GM23338 (cell line): ENCODE data around the gene MUC7. TPM values are rescaled to one million over a fixed set of nuclear protein-coding genes. Genes with fewer than 3 reads are reported as not detected.

ENCODE experiments used
- ATAC-seq: fragments of 200-7000 bp; cut with Tn5 transposase; 3 replicates; pipeline ENCODE4 v1.9.1; 2020
- DNase-seq: peaks from one replicate; pipeline ENCODE4 v3.0.0-alpha.2; 2015; ENCODE audit warnings: low spot score
- H2AFZ ChIP-seq: fragments of 200-600 bp; sonication (generic); 2 replicates; pipeline ENCODE4 v1.8.0; 2016; ENCODE audit warnings: antibody characterized with exemption, mild to moderate bottlenecking, moderate library complexity
- H3F3A ChIP-seq: fragments of 200-600 bp; sonication (generic); replicated peaks from 2 replicates; pipeline ENCODE4 v1.8.0; 2017; ENCODE audit warnings: antibody characterized with exemption, mixed run types, low read depth
- H3K27ac ChIP-seq: fragments of 200-600 bp; sonication (generic); 2 replicates; pipeline ENCODE4 v1.6.1; 2016; ENCODE audit warnings: low read depth
- H3K27me3 ChIP-seq: fragments of 200-600 bp; sonication (generic); 2 replicates; pipeline ENCODE4 v1.8.0; 2016; ENCODE audit warnings: mild to moderate bottlenecking, mixed run types, moderate library complexity; ENCODE audit not compliant: insufficient read depth
- H3K36me3 ChIP-seq: fragments of 200-600 bp; sonication (generic); 2 replicates; pipeline ENCODE4 v1.8.0; 2016; ENCODE audit warnings: mild to moderate bottlenecking; ENCODE audit not compliant: insufficient read depth
- H3K4me1 ChIP-seq: fragments of 200-600 bp; sonication (generic); 2 replicates; pipeline ENCODE4 v1.8.0; 2016; ENCODE audit warnings: mild to moderate bottlenecking, moderate library complexity; ENCODE audit not compliant: insufficient read depth
- H3K4me2 ChIP-seq: fragments of 200-600 bp; sonication (generic); 2 replicates; pipeline ENCODE4 v1.7.1; 2017; ENCODE audit warnings: mixed run types
- H3K4me3 ChIP-seq: fragments of 200-600 bp; sonication (generic); 2 replicates; pipeline ENCODE4 v1.6.1; 2016; ENCODE audit warnings: mixed run types
- H3K79me2 ChIP-seq: fragments of 200-600 bp; sonication (generic); replicated peaks from 2 replicates; pipeline ENCODE4 v1.8.0; 2017; ENCODE audit warnings: mild to moderate bottlenecking; ENCODE audit not compliant: insufficient read depth
- H3K9me2 ChIP-seq: fragments of 200-600 bp; sonication (generic); 2 replicates; pipeline ENCODE4 v1.8.0; 2017; ENCODE audit not compliant: insufficient read depth
- H4K20me1 ChIP-seq: fragments of 200-600 bp; sonication (generic); replicated peaks from 2 replicates; pipeline ENCODE4 v1.8.0; 2017; ENCODE audit warnings: mild to moderate bottlenecking; ENCODE audit not compliant: insufficient read depth
- H3K27ac Mint-ChIP-seq: 2 replicates; pipeline ENCODE4 v1.8.0; 2020; ENCODE audit warnings: inconsistent platforms, mild to moderate bottlenecking, moderate library complexity, mixed read lengths
- H3K27me3 Mint-ChIP-seq: 3 replicates; pipeline ENCODE4 v1.8.0; 2022; ENCODE audit warnings: low read depth, mild to moderate bottlenecking, moderate library complexity, mixed read lengths, inconsistent platforms; ENCODE audit not compliant: insufficient read depth, poor library complexity
- H3K36me3 Mint-ChIP-seq: 3 replicates; pipeline ENCODE4 v1.8.0; 2021; ENCODE audit warnings: low read depth, mild to moderate bottlenecking, inconsistent platforms, moderate library complexity, mixed read lengths
- H3K4me1 Mint-ChIP-seq: 3 replicates; pipeline ENCODE4 v1.8.0; 2020; ENCODE audit warnings: mild to moderate bottlenecking, inconsistent platforms, mixed read lengths
- H3K4me3 Mint-ChIP-seq: 3 replicates; pipeline ENCODE4 v1.8.0; 2021; ENCODE audit warnings: moderate library complexity, mild to moderate bottlenecking, inconsistent platforms, mixed read lengths
- H3K9me3 Mint-ChIP-seq: 3 replicates; pipeline ENCODE4 v1.8.0; 2020; ENCODE audit warnings: moderate library complexity, mild to moderate bottlenecking, inconsistent platforms, mixed read lengths
- EZH2 ChIP-seq: fragments of 200-600 bp; sonication (generic); IDR thresholded peaks from one replicate; pipeline ENCODE4 v1.8.0; 2017; ENCODE audit warnings: antibody characterized with exemption, mild to moderate bottlenecking, low read depth; ENCODE audit not compliant: unreplicated experiment
- EZH2phosphoT487 ChIP-seq: fragments of 200-600 bp; sonication (generic); IDR thresholded peaks from one replicate; pipeline ENCODE4 v1.8.1; 2018; ENCODE audit warnings: antibody characterized with exemption; ENCODE audit not compliant: unreplicated experiment
- JUNB ChIP-seq: IDR thresholded peaks from one replicate; pipeline ENCODE4 v1.6.1; 2016; ENCODE audit warnings: antibody characterized with exemption; ENCODE audit not compliant: unreplicated experiment
- NANOG ChIP-seq: IDR thresholded peaks from 2 replicates; pipeline ENCODE4 v1.6.1; 2016; ENCODE audit warnings: antibody characterized with exemption, borderline replicate concordance
- STAT1 ChIP-seq: IDR thresholded peaks from one replicate; pipeline ENCODE4 v1.6.1; 2016; ENCODE audit warnings: antibody characterized with exemption; ENCODE audit not compliant: unreplicated experiment
- ZNF331 ChIP-seq: fragments of 250-450 bp; sonication (Bioruptor Pico); IDR thresholded peaks from 2 replicates; pipeline ENCODE4 v1.5.0; 2020; ENCODE audit warnings: low read depth, mild to moderate bottlenecking, moderate library complexity
- polyA plus RNA-seq: library from polyadenylated mRNA; unstranded; fragments of >200 nt; fragmentation: Nextera tagmentation; extraction: Ambion mirVana; gene quantifications from 2 replicates; pipeline ENCODE4 v1.2.1, GENCODE V29; 2016
- total RNA-seq: library from RNA; depleted of rRNA; stranded (reverse); fragments of >200 nt; shearing (Covaris generic); gene quantifications from 2 replicates; pipeline ENCODE4 v1.2.3, GENCODE V29; 2014
- TF ChIP-seq, protein P1 (sequence below): IDR thresholded peaks from 2 replicates; pipeline ENCODE4 v1.6.1; 2016; ENCODE audit warnings: antibody characterized with exemption
- TF ChIP-seq, protein P2 (sequence below): fragments of 250-450 bp; sonication (Bioruptor Pico); IDR thresholded peaks from 2 replicates; pipeline ENCODE4 v1.5.0; 2020; ENCODE audit warnings: mild to moderate bottlenecking, moderate library complexity
- TF ChIP-seq, protein P3 (sequence below), 2 experiments: fragments of 200-600 bp in 1 of 2; sonication (generic) in 1 of 2; conservative IDR thresholded peaks; 2 replicates each; pipeline versions ENCODE4 v1.5.1 to v1.6.1; 2016 to 2017; ENCODE audit warnings: antibody characterized with exemption in 2 of 2, low read depth in 2 of 2, mild to moderate bottlenecking in 2 of 2, moderate library complexity in 1 of 2

Gene MUC7
- total and polyA plus RNA-seq, 2 experiments from 2014 or later: not detected

DNA sequence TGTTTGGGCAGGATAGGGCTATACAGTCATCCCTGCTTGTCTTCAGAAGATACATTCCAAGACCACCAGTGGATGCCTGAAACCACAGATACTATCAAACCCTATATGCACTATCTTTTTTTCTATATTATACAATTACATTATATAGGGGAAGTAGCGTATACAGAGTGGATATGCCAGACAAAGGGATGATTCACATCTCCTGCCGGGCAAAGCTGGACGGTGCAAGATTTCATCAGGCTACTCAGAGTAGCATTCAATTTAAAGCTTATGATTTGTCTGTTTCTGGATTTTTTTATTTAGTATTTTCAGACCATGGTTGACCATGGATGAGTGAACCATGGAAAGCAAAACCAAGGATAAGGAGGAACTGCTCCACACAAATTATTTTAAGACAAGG, 39.4 kb downstream of the MUC7 start:
- Histone ChIP-seq H3K4me2 (no peak overlapping the region), H3K4me1 (no peaks in the 10 kb centered on the region), H3K36me3 (no peaks in the 10 kb centered on the region), H3F3A (no peaks in the 10 kb centered on the region), H3K27me3 (no peaks in the 10 kb centered on the region), H3K4me3 (no peak overlapping the region), H3K9me2 (0 out of 2 replicates have a peak, but pooled peaks cover 6% of the 10 kb centered on the region), H2AFZ (no peak overlapping the region), H3K27ac (no peak overlapping the region), H4K20me1 (no peaks in the 10 kb centered on the region), H3K79me2 (no peaks in the 10 kb centered on the region)
- Mint-ChIP-seq H3K4me3 (no peak overlapping the region), H3K9me3 (no peaks in the 10 kb centered on the region), H3K36me3 (no peaks in the 10 kb centered on the region), H3K4me1 (no peaks in the 10 kb centered on the region), H3K27ac (no peak overlapping the region), H3K27me3 (no peaks in the 10 kb centered on the region)
- DNase-seq: no peak
- TF ChIP-seq, protein P1, sequence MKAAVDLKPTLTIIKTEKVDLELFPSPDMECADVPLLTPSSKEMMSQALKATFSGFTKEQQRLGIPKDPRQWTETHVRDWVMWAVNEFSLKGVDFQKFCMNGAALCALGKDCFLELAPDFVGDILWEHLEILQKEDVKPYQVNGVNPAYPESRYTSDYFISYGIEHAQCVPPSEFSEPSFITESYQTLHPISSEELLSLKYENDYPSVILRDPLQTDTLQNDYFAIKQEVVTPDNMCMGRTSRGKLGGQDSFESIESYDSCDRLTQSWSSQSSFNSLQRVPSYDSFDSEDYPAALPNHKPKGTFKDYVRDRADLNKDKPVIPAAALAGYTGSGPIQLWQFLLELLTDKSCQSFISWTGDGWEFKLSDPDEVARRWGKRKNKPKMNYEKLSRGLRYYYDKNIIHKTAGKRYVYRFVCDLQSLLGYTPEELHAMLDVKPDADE: no peak
- TF ChIP-seq NANOG (no peak), EZH2phosphoT487 (no peak), STAT1 (no peak), ZNF331 (CRISPR knock-in tag) (no peak), JUNB (no peak), EZH2 (no peak)
- TF ChIP-seq, protein P2, sequence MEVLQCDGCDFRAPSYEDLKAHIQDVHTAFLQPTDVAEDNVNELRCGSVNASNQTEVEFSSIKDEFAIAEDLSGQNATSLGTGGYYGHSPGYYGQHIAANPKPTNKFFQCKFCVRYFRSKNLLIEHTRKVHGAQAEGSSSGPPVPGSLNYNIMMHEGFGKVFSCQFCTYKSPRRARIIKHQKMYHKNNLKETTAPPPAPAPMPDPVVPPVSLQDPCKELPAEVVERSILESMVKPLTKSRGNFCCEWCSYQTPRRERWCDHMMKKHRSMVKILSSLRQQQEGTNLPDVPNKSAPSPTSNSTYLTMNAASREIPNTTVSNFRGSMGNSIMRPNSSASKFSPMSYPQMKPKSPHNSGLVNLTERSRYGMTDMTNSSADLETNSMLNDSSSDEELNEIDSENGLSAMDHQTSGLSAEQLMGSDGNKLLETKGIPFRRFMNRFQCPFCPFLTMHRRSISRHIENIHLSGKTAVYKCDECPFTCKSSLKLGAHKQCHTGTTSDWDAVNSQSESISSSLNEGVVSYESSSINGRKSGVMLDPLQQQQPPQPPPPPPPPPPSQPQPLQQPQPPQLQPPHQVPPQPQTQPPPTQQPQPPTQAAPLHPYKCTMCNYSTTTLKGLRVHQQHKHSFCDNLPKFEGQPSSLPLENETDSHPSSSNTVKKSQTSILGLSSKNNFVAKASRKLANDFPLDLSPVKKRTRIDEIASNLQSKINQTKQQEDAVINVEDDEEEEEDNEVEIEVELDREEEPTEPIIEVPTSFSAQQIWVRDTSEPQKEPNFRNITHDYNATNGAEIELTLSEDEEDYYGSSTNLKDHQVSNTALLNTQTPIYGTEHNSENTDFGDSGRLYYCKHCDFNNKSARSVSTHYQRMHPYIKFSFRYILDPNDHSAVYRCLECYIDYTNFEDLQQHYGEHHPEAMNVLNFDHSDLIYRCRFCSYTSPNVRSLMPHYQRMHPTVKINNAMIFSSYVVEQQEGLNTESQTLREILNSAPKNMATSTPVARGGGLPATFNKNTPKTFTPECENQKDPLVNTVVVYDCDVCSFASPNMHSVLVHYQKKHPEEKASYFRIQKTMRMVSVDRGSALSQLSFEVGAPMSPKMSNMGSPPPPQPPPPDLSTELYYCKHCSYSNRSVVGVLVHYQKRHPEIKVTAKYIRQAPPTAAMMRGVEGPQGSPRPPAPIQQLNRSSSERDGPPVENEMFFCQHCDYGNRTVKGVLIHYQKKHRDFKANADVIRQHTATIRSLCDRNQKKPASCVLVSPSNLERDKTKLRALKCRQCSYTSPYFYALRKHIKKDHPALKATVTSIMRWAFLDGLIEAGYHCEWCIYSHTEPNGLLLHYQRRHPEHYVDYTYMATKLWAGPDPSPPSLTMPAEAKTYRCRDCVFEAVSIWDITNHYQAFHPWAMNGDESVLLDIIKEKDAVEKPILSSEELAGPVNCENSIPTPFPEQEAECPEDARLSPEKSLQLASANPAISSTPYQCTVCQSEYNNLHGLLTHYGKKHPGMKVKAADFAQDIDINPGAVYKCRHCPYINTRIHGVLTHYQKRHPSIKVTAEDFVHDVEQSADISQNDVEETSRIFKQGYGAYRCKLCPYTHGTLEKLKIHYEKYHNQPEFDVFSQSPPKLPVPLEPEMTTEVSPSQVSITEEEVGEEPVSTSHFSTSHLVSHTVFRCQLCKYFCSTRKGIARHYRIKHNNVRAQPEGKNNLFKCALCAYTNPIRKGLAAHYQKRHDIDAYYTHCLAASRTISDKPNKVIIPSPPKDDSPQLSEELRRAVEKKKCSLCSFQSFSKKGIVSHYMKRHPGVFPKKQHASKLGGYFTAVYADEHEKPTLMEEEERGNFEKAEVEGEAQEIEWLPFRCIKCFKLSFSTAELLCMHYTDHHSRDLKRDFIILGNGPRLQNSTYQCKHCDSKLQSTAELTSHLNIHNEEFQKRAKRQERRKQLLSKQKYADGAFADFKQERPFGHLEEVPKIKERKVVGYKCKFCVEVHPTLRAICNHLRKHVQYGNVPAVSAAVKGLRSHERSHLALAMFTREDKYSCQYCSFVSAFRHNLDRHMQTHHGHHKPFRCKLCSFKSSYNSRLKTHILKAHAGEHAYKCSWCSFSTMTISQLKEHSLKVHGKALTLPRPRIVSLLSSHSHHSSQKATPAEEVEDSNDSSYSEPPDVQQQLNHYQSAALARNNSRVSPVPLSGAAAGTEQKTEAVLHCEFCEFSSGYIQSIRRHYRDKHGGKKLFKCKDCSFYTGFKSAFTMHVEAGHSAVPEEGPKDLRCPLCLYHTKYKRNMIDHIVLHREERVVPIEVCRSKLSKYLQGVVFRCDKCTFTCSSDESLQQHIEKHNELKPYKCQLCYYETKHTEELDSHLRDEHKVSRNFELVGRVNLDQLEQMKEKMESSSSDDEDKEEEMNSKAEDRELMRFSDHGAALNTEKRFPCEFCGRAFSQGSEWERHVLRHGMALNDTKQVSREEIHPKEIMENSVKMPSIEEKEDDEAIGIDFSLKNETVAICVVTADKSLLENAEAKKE (CRISPR knock-in tag): no peak
- TF ChIP-seq, protein P3, sequence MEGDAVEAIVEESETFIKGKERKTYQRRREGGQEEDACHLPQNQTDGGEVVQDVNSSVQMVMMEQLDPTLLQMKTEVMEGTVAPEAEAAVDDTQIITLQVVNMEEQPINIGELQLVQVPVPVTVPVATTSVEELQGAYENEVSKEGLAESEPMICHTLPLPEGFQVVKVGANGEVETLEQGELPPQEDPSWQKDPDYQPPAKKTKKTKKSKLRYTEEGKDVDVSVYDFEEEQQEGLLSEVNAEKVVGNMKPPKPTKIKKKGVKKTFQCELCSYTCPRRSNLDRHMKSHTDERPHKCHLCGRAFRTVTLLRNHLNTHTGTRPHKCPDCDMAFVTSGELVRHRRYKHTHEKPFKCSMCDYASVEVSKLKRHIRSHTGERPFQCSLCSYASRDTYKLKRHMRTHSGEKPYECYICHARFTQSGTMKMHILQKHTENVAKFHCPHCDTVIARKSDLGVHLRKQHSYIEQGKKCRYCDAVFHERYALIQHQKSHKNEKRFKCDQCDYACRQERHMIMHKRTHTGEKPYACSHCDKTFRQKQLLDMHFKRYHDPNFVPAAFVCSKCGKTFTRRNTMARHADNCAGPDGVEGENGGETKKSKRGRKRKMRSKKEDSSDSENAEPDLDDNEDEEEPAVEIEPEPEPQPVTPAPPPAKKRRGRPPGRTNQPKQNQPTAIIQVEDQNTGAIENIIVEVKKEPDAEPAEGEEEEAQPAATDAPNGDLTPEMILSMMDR (conservative IDR thresholded peaks at IDR 0.05; ENCODE audit: low read depth in 2 of 2): no peak
- ATAC-seq: no peak
